Measurements from ENCODE around the gene SUGCT. TPM values are rescaled to one million over a fixed set of nuclear protein-coding genes. Genes with fewer than 3 reads are reported as not detected.

SUGCT gene
- total RNA-seq, 2 experiments from 2014 or later, result 2.3 to 2.9 TPM

- H3K4me1 Mint-ChIP-seq, result no peaks in the 10 kb centered on the region
- H3K27ac Mint-ChIP-seq, result no peak overlapping the region
- DNase-seq, result no peak
- H3K27me3 Mint-ChIP-seq, result peaks cover 3% of the 10 kb centered on the region
- no peak overlapping the region for H3K4me3 Mint-ChIP-seq
- H3K36me3 Mint-ChIP-seq, result no peaks in the 10 kb centered on the region
- peaks cover 13% of the 10 kb centered on the region for H3K9me3 Mint-ChIP-seq
Observed at GRCh38 chr7:40889099-40889498, 754.3 kb downstream of the SUGCT start.

GRCh38 chr7:40889539-40889938, 754.7 kb downstream of the SUGCT start:
- H3K27ac Mint-ChIP-seq, result no peak overlapping the region
- DNase-seq, result no peak
- no peaks in the 10 kb centered on the region for H3K36me3 Mint-ChIP-seq
- H3K27me3 Mint-ChIP-seq, result peaks cover under 1% of the 10 kb centered on the region
- no peak overlapping the region for H3K4me3 Mint-ChIP-seq
- H3K9me3 Mint-ChIP-seq, result peaks cover 13% of the 10 kb centered on the region
- H3K4me1 Mint-ChIP-seq, result no peaks in the 10 kb centered on the region

- H3K27ac Mint-ChIP-seq, result no peak overlapping the region
- DNase-seq, result no peak
- H3K9me3 Mint-ChIP-seq, result peaks cover 17% of the 10 kb centered on the region
- H3K4me1 Mint-ChIP-seq, result no peaks in the 10 kb centered on the region
- no peak overlapping the region for H3K4me3 Mint-ChIP-seq
- H3K27me3 Mint-ChIP-seq, result no peaks in the 10 kb centered on the region
- no peaks in the 10 kb centered on the region for H3K36me3 Mint-ChIP-seq
Observed at GRCh38 chr7:40890088-40890692, 755.4 kb downstream of the SUGCT start.

DNA sequence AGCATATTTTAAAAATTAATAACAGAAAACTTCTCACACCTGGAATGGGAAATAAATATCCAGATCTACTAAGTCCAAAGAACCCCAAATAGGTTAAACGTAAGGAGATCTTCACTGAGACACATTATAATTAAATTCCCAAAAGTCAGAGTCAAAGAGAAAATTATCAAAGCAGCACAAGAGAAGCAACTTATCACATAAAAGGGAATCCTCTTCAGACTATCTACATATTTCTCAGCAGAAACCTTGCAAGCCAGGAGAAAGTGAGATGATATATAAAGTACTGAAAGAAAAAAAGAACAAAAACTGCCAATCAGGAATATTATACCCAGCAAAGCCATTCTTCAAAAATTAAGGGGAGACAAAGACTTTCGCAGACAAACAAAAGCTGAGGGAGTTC, 756.4 kb downstream of the SUGCT start:
- Mint-ChIP-seq H3K36me3 (no peaks in the 10 kb centered on the region), H3K27ac (no peak overlapping the region), H3K27me3 (no peaks in the 10 kb centered on the region), H3K4me3 (no peak overlapping the region), H3K9me3 (peaks cover 17% of the 10 kb centered on the region), H3K4me1 (no peaks in the 10 kb centered on the region)
- DNase-seq, result no peak

DNA sequence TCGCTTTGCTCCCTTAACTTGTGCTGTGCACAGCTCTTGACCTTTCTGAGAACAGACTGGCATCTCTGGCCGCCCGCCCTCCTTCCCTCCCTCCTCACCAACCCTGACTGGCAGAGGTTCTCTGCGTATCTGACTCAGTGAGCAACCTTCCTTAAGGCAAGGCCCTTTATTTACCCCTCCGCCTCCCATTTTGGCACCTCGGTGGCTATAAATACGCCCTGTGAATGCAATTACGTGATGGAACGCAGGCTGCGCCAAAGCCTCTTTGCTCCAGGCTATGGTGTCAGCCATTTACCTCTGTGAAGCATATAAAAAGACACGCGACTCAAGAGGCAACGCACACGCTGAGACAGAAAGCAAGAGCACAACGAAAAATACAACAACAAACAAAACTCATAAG, 764.3 kb downstream of the SUGCT start:
- no peaks in the 10 kb centered on the region for H3K4me1 Mint-ChIP-seq
- no peak overlapping the region for H3K27ac Mint-ChIP-seq
- DNase-seq, result no peak
- H3K9me3 Mint-ChIP-seq, result peaks cover 13% of the 10 kb centered on the region
- H3K27me3 Mint-ChIP-seq, result no peaks in the 10 kb centered on the region
- H3K4me3 Mint-ChIP-seq, result no peak overlapping the region
- H3K36me3 Mint-ChIP-seq, result no peaks in the 10 kb centered on the region

DNA sequence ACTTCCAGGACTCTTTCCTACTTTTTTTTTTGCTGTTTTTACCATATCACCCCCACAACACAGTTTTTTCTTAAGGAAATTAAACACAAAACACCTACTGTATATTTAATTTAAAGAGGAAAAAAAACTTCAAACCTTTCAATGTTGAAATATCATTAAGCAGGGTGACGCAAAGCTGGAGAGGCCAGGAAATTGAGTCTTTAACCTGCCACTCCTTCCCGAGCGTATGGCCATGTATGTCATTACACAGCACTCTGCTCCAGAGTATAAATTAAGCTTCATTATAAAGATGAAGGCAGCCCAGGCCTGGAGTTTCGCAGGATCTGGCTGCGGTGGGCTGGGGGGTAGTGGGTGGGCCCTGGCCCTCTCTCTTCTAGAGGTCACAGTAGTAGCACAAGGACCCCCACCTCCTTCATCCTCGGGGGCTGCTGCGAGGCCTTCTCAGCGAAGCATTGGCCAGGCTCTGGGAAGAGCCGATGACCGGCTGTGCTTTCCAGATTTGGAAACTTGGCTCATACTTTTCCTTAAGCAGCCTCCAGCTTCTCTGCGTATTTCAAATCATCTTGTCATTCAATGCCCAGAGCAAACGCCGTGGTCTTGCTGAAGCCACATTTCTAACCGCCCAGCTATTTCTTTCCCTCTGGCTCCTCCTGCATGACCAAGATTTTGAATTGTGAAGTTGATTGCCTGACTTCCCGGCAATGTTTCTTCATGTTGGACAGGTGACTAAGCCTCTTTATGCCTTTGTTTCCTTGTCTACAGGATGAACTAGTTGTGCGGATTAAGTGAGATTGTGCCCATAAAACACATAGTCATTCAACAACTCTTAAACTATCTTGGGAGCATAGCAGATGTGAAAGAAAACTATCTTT, 765.1 kb downstream of the SUGCT start:
- no peak overlapping the region for H3K27ac Mint-ChIP-seq
- no peaks in the 10 kb centered on the region for H3K27me3 Mint-ChIP-seq
- no peaks in the 10 kb centered on the region for H3K36me3 Mint-ChIP-seq
- no peak overlapping the region for H3K4me3 Mint-ChIP-seq
- no peak for DNase-seq
- H3K4me1 Mint-ChIP-seq, result no peaks in the 10 kb centered on the region
- H3K9me3 Mint-ChIP-seq, result peaks cover 12% of the 10 kb centered on the region

- no peak for DNase-seq
- Mint-ChIP-seq H3K36me3 (no peaks in the 10 kb centered on the region), H3K27me3 (no peaks in the 10 kb centered on the region), H3K4me3 (no peak overlapping the region), H3K4me1 (no peaks in the 10 kb centered on the region), H3K9me3 (no peaks in the 10 kb centered on the region), H3K27ac (no peak overlapping the region)
Observed at GRCh38 chr7:40903872-40904271, 769.1 kb downstream of the SUGCT start.

DNA sequence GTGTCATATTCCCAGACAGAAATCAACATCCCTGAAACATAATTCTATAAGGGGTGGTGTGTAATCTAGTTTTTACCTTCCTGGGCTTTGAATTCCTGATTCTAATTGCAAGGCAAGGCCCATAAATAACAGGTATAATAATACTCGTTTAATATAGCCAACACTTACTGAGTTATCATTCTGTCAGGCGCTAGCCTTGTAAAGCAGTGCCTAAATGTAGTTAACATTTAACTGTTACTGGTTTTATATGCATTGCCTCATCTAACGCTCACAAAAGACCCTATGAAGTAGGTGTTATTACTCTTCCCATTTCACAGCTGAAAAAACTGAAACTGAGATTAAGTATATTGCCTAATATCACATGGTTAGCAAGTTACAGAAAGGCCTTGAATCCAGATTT, 772.5 kb downstream of the SUGCT start:
- Mint-ChIP-seq H3K36me3 (no peaks in the 10 kb centered on the region), H3K4me1 (no peaks in the 10 kb centered on the region), H3K9me3 (no peaks in the 10 kb centered on the region), H3K27ac (no peak overlapping the region), H3K27me3 (no peaks in the 10 kb centered on the region), H3K4me3 (no peak overlapping the region)
- DNase-seq, result no peak

DNA sequence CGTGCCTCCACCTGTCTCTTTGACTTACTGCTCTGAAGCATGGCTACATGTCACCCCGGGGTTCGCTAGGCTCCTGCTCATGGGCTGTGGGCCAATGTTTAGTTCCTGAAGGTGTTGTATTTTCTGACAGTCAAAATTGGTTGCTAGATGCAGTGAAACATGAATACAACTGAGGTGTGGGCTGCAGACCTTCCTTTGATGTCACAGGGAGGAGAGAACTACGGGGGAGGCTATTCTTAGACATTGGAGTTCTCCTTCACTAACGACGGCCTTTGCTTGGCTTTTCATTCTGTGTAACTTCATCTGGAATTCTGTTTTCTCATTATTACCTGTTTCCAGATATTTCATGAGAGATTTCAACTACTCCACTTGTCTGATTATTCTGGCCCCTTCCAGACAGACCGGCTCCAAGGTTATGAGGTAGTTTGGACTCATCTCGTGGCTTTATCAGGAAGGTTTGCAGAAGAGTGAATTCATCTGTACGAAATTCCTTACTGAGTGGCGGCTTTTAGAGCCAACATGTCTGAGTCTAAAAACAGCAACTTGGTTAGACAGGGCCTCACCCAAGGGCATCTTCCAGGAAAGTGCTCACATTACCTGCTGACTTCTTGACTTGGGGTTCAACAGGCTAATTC, 774.7 kb downstream of the SUGCT start:
- no peaks in the 10 kb centered on the region for H3K9me3 Mint-ChIP-seq
- H3K36me3 Mint-ChIP-seq, result no peaks in the 10 kb centered on the region
- no peak for DNase-seq
- H3K27ac Mint-ChIP-seq, result no peak overlapping the region
- no peaks in the 10 kb centered on the region for H3K27me3 Mint-ChIP-seq
- no peaks in the 10 kb centered on the region for H3K4me1 Mint-ChIP-seq
- no peak overlapping the region for H3K4me3 Mint-ChIP-seq

Other genes with a start within 250 kb of the SUGCT start
- 10 to 100 TPM; 31.0 to 31.1 TPM for gene CDK13, start 184.7 kb upstream of the SUGCT start, total RNA-seq
- gene MPLKIP, start 383 bp upstream of the SUGCT start, total RNA-seq, result 10 to 100 TPM; 36.8 to 38.1 TPM